Measurements from ENCODE around the gene SLIRP. TPM values are rescaled to one million over a fixed set of nuclear protein-coding genes. Genes with fewer than 3 reads are reported as not detected.

SLIRP gene
- total and polyA plus RNA-seq, 8 donors, result 36.8 to 450 (median 324) TPM

DNA sequence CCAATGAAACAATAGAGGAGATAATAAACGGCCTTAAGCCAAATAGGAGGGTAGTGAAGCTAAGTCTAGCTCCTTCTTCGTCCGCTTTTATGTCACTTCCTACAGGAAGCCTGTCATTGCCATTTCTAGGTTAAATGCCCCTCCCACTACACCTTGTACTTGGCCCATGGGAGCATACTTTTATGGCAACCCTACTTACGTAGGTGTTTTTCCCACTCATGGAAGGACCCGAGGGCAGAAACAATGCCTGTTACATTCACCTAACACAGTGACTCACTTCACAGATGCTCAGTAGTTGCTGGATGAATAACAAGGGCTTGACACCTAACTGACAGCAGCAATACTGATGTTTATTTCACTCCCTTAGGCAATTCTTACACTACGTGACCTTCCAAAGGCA is 44.6 kb upstream of the SLIRP start:
- WGBS, 5 donors, result 62 to 75% (median 64%) methylated on average over 6 of the region's 6 CpGs
- no peak overlapping the region for H3K27ac ChIP-seq
- H3K4me3 ChIP-seq, result no peak overlapping the region
- no peak for TF ChIP-seq POLR2AphosphoS5 (IDR thresholded peaks at IDR 0.05)
- TF ChIP-seq, protein P1, sequence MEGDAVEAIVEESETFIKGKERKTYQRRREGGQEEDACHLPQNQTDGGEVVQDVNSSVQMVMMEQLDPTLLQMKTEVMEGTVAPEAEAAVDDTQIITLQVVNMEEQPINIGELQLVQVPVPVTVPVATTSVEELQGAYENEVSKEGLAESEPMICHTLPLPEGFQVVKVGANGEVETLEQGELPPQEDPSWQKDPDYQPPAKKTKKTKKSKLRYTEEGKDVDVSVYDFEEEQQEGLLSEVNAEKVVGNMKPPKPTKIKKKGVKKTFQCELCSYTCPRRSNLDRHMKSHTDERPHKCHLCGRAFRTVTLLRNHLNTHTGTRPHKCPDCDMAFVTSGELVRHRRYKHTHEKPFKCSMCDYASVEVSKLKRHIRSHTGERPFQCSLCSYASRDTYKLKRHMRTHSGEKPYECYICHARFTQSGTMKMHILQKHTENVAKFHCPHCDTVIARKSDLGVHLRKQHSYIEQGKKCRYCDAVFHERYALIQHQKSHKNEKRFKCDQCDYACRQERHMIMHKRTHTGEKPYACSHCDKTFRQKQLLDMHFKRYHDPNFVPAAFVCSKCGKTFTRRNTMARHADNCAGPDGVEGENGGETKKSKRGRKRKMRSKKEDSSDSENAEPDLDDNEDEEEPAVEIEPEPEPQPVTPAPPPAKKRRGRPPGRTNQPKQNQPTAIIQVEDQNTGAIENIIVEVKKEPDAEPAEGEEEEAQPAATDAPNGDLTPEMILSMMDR (IDR thresholded peaks at IDR 0.05), result no peak
- intact Hi-C loops (cut with DNase I; ENCODE audit: low total_unique reads), result no loop called here
- no peaks in the 10 kb centered on the region for H3K27me3 ChIP-seq
- DNase-seq, result no peak
- no peaks in the 10 kb centered on the region for H3K36me3 ChIP-seq
- H3K4me1 ChIP-seq, result peaks cover 0 to 9% (median 4%) of the 10 kb centered on the region in 4 donors
- H3K9me3 ChIP-seq, result no peaks in the 10 kb centered on the region

DNA sequence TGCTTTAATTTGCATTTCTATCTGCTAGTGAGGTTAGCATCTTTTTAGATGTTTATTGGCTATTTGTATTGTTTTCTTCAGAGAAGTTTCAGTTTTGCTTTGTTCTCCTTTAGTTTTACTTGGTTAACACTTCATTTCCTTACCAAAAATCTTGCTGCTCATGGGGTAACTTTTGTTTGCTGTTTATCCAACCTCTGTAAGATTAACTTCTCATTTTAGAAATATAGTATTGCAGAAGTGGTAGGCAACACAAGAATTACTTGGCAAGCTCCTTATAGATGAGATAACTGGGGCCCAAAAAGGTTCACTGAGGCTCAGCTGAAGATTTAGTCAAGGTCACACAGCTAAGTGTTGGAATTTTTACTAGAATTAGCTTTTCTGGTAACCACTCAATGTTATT is 40.6 kb upstream of the SLIRP start:
- Histone ChIP-seq H3K4me3 (no peak overlapping the region), H3K27ac (no peak overlapping the region), H3K9me3 (no peaks in the 10 kb centered on the region), H3K27me3 (no peaks in the 10 kb centered on the region), H3K36me3 (peaks cover 0 to 10% (median 9%) of the 10 kb centered on the region in 4 donors), H3K4me1 (peaks cover 0 to 5% (median 0%) of the 10 kb centered on the region in 4 donors)
- no peak for TF ChIP-seq POLR2A (IDR thresholded peaks at IDR 0.05)
- TF ChIP-seq, protein P1 (IDR thresholded peaks at IDR 0.05), result no peak
- TF ChIP-seq EP300 (IDR thresholded peaks at IDR 0.05), result no peak
- TF ChIP-seq POLR2AphosphoS5 (IDR thresholded peaks at IDR 0.05), result no peak
- intact Hi-C loops (cut with DNase I; ENCODE audit: low total_unique reads), result no loop called here
- no peak for DNase-seq

DNA sequence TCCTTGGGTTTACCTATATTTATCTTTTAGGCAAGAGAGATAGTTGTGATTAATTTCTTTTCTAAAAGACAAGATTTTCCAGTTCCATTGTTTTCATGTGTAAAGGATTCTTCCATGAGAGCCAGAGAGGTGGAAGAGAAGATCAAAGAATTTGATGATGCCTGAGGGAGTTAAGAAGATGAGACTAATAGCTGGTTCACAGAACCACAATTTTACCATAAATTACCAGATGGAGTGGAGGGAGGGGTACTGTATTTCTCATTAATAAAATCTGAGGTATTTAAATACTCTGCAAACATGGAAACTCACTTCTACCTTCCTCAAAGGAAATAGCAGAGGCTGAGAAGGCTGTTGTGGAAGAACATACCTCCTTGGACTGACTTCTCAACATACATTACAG is 34.7 kb upstream of the SLIRP start:
- Histone ChIP-seq H3K4me3 (no peak overlapping the region), H3K36me3 (peaks cover 22 to 61% (median 51%) of the 10 kb centered on the region in 4 donors), H3K27ac (no peak overlapping the region), H3K27me3 (no peaks in the 10 kb centered on the region), H3K4me1 (peaks cover 0 to 10% (median 4%) of the 10 kb centered on the region in 4 donors), H3K9me3 (no peaks in the 10 kb centered on the region)
- intact Hi-C loops (cut with DNase I; ENCODE audit: low total_unique reads), result no loop called here
- DNase-seq, result no peak
- TF ChIP-seq, protein P1 (IDR thresholded peaks at IDR 0.05), result no peak
- TF ChIP-seq POLR2A (IDR thresholded peaks at IDR 0.05) (no peak), POLR2AphosphoS5 (IDR thresholded peaks at IDR 0.05) (no peak), EP300 (IDR thresholded peaks at IDR 0.05) (no peak)

DNA sequence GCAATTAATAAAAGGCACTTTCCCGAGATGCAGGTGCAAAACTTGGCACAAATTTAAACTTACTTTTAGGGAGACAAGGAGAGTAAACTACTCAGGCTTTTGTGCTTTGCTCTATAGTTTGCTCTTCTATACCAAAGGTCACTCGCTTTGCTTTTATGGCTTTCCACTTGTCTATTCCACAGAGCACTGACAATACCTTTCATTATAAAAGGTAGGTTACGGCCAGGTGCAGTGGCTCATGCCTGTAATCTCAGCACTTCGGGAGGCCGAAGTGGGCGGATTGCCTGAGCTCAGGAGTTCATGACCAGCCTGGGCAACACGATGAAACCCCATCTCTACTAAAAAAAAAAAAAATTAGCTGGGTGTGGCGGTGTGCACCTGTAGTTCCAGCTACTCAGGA is 33.0 kb upstream of the SLIRP start:
- peaks cover 28 to 78% (median 69%) of the 10 kb centered on the region in 4 donors for H3K36me3 ChIP-seq
- no peaks in the 10 kb centered on the region for H3K27me3 ChIP-seq
- no peak overlapping the region for H3K4me3 ChIP-seq
- peaks cover 0 to 10% (median 4%) of the 10 kb centered on the region in 4 donors for H3K4me1 ChIP-seq
- 33 to 65% (median 56%) methylated on average over 8 of the region's 8 CpGs for WGBS, 5 donors
- intact Hi-C loops (cut with DNase I; ENCODE audit: low total_unique reads), result no loop called here
- TF ChIP-seq POLR2AphosphoS5 (IDR thresholded peaks at IDR 0.05), result no peak
- TF ChIP-seq EP300 (IDR thresholded peaks at IDR 0.05), result no peak
- TF ChIP-seq POLR2A (IDR thresholded peaks at IDR 0.05), result no peak
- TF ChIP-seq, protein P1 (IDR thresholded peaks at IDR 0.05), result no peak
- no peaks in the 10 kb centered on the region for H3K9me3 ChIP-seq
- peak overlapping the region in 3 of 5 donors; percentile 8 to 57 (median 26) for H3K27ac ChIP-seq
- DNase-seq, result peak in 1 of 2 donors; percentile 77
